Measurements from ENCODE around the gene STRN4.
"Not testable (repeated sequence)": the region's sequence is repeated elsewhere in the genome, so short reads cannot be mapped to it uniquely, and the experiment has no call there.

Gene STRN4

GRCh38 chr19:46762245-46762890 lies 16.1 kb upstream of the STRN4 start:
- DNase-seq (ENCODE audit: insufficient read length, low spot score) (no peak), FAIRE-seq (no peak)
- no peak for TF ChIP-seq POLR2A (IDR thresholded peaks at IDR 0.05; ENCODE audit: low read depth, low read length)

- DNase-seq (ENCODE audit: insufficient read length, low spot score) (no peak), FAIRE-seq (no peak)
- TF ChIP-seq POLR2A (IDR thresholded peaks at IDR 0.05; ENCODE audit: low read depth, low read length), result no peak
Observed at GRCh38 chr19:46761418-46761831, 15.2 kb upstream of the STRN4 start.

- not testable (repeated sequence) for DNase-seq (ENCODE audit: insufficient read length, low spot score); FAIRE-seq
Observed at GRCh38 chr19:46760897-46761296, 14.6 kb upstream of the STRN4 start.

- FAIRE-seq (no peak), DNase-seq (ENCODE audit: insufficient read length, low spot score) (no peak)
- no peak for TF ChIP-seq POLR2A (IDR thresholded peaks at IDR 0.05; ENCODE audit: low read depth, low read length)
Observed at GRCh38 chr19:46760363-46760762, 14.1 kb upstream of the STRN4 start.

GRCh38 chr19:46759817-46760333 lies 13.6 kb upstream of the STRN4 start:
- DNase-seq (ENCODE audit: insufficient read length, low spot score), result no peak
- no peak for TF ChIP-seq POLR2A (IDR thresholded peaks at IDR 0.05; ENCODE audit: low read depth, low read length)
- FAIRE-seq, result no peak

GRCh38 chr19:46759206-46759605 lies 13.0 kb upstream of the STRN4 start:
- TF ChIP-seq POLR2A (IDR thresholded peaks at IDR 0.05; ENCODE audit: low read depth, low read length), result no peak
- FAIRE-seq (no peak), DNase-seq (ENCODE audit: insufficient read length, low spot score) (no peak)

GRCh38 chr19:46756544-46756888 lies 10.3 kb upstream of the STRN4 start:
- no peak for TF ChIP-seq POLR2A (IDR thresholded peaks at IDR 0.05; ENCODE audit: low read depth, low read length)
- DNase-seq (ENCODE audit: insufficient read length, low spot score) (no peak), FAIRE-seq (no peak)

- no peak for DNase-seq (ENCODE audit: insufficient read length, low spot score)
- no peak for TF ChIP-seq POLR2A (IDR thresholded peaks at IDR 0.05; ENCODE audit: low read depth, low read length)
- FAIRE-seq, result no peak
Observed at GRCh38 chr19:46755853-46756543, 9.7 kb upstream of the STRN4 start.

- FAIRE-seq (no peak), DNase-seq (ENCODE audit: insufficient read length, low spot score) (no peak)
- no peak for TF ChIP-seq POLR2A (IDR thresholded peaks at IDR 0.05; ENCODE audit: low read depth, low read length)
Observed at GRCh38 chr19:46755077-46755852, 9.0 kb upstream of the STRN4 start.

GRCh38 chr19:46753420-46754155 lies 7.3 kb upstream of the STRN4 start:
- no peak for FAIRE-seq
- TF ChIP-seq POLR2A (IDR thresholded peaks at IDR 0.05; ENCODE audit: low read depth, low read length), result no peak
- DNase-seq (ENCODE audit: insufficient read length, low spot score), result no peak

GRCh38 chr19:46748325-46749109 lies 2.3 kb upstream of the STRN4 start:
- FAIRE-seq, result no peak

GRCh38 chr19:46745521-46746280 lies 549 bp downstream of the STRN4 start, which contains the start of gene FKRP:
Gene FKRP, plus strand, starts transcription at chr19:46746057. Its CDS starts 9,394 bp downstream, at chr19:46755451.
- TF ChIP-seq POLR2A (IDR thresholded peaks at IDR 0.05; ENCODE audit: low read depth, low read length), result no peak
- no peak for DNase-seq (ENCODE audit: insufficient read length, low spot score)
- FAIRE-seq, result no peak

More at GRCh38 chr19:46748325-46749109, 2.3 kb upstream of the STRN4 start:
- DNase-seq (ENCODE audit: insufficient read length, low spot score), result no peak
- no peak for TF ChIP-seq POLR2A (IDR thresholded peaks at IDR 0.05; ENCODE audit: low read depth, low read length)

Measured in H54 (cell line).